Measurements from ENCODE around the gene GLP1R.

The GLP1R gene

DNA sequence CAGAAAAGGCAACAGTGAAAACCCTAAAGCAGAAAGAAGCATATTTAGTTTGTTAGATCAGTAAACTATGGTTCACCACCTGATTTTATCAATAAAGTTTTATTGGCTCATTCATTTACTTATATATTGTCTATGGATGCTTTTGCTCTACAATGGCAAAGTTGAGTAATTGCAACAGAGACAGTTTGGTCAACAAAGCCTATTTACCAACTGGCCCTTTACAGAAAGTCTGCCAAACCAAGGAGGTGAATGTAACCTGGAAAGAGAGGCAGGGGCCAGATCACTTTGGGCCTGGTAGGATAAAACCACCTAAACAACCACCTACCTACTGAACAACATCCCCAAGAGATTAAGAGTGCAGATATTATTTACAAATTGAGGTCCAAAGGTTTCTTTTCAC is 47.0 kb downstream of the GLP1R start:
- H3K27ac ChIP-seq (ENCODE audit: extremely low read depth, low read depth, low read length) = no peak overlapping the region
- no peak overlapping the region for H3K4me3 ChIP-seq (ENCODE audit: low read depth, low read length)
- H3K36me3 ChIP-seq (ENCODE audit: control insufficient read depth in 2 of 2, insufficient read depth in 1 of 2, low read length in 2 of 2) = no peaks in the 10 kb centered on the region
- no peaks in the 10 kb centered on the region for H3K9me3 ChIP-seq (ENCODE audit: control insufficient read depth, insufficient read depth, low read depth, low read length)
- TF ChIP-seq IKZF3 (tag by site-specific recombination; IDR thresholded peaks at IDR 0.05) (no peak), SETDB1 (IDR thresholded peaks at IDR 0.05; ENCODE audit: insufficient read length, low read length) (no peak)
- POLR2A ChIA-PET = no interaction called here
- peaks cover 5% of the 10 kb centered on the region; the same call in 1 of the 2 replicates for H3K4me1 ChIP-seq (ENCODE audit: control insufficient read depth, insufficient read depth, low read length)
- CTCF ChIA-PET = no interaction called here

DNA sequence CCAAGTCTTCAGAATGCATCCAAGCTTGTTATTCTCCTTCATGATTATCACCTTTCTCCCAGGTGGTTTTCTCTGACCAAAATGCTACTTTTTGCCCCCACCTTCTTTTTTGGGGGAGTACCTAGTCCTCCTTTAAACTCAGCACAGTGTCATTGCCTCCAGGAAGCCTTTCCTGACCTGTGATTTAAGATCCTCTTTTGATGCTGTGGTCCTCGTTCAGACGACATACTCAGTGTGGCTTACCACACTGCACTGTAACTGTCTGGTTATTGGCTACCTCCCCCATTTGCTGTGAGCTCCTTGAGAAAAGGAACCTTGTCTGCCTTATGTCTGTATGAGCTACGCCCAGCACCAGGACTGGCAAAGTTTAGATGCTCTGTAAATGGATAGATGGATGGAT is 51.8 kb downstream of the GLP1R start:
- peaks cover 4 to 14% of the 10 kb centered on the region in 2 experiments; a peak in 1 of 3 replicates for H3K36me3 ChIP-seq (ENCODE audit: control insufficient read depth in 2 of 2, insufficient read depth in 1 of 2, low read length in 2 of 2)
- ChIA-PET POLR2A (interaction anchor here (1.8 kb wide), 1 partner anchor 14 kb away, joined by 4 read pairs; no protein-coding TSS in a partner anchor), CTCF (interaction anchor here (0.8 to 2.8 kb wide), 5 partner anchors 9 to 228 kb away, joined by 3 to 15 read pairs (median 6); no protein-coding TSS in a partner anchor)
- no peak overlapping the region for H3K27ac ChIP-seq (ENCODE audit: extremely low read depth, low read depth, low read length)
- H3K4me3 ChIP-seq (ENCODE audit: low read depth, low read length) = no peak overlapping the region
- H3K9me3 ChIP-seq (ENCODE audit: control insufficient read depth, insufficient read depth, low read depth, low read length) = no peaks in the 10 kb centered on the region
- TF ChIP-seq INSM2 (tag by site-specific recombination; IDR thresholded peaks at IDR 0.05) = no peak
- TF ChIP-seq PBX3 (CRISPR knock-in tag; IDR thresholded peaks at IDR 0.05) = no peak
- no peak for TF ChIP-seq ZNF280C (tag by site-specific recombination; IDR thresholded peaks at IDR 0.05)
- TF ChIP-seq ZNF140 (tag by site-specific recombination; IDR thresholded peaks at IDR 0.05) = no peak
- no peak for TF ChIP-seq ZNF311 (tag by site-specific recombination; IDR thresholded peaks at IDR 0.05; ENCODE audit: borderline replicate concordance)
- TF ChIP-seq ZNF155 (tag by site-specific recombination; IDR thresholded peaks at IDR 0.05) = no peak
- no peak for TF ChIP-seq KLF1 (tag by site-specific recombination; IDR thresholded peaks at IDR 0.05)
- TF ChIP-seq, protein P1, sequence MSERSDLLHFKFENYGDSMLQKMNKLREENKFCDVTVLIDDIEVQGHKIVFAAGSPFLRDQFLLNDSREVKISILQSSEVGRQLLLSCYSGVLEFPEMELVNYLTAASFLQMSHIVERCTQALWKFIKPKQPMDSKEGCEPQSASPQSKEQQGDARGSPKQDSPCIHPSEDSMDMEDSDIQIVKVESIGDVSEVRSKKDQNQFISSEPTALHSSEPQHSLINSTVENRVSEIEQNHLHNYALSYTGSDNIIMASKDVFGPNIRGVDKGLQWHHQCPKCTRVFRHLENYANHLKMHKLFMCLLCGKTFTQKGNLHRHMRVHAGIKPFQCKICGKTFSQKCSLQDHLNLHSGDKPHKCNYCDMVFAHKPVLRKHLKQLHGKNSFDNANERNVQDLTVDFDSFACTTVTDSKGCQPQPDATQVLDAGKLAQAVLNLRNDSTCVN (tag by site-specific recombination; optimal IDR thresholded peaks at IDR 0.05) = no peak
- no peak for TF ChIP-seq ZNF404 (tag by site-specific recombination; IDR thresholded peaks at IDR 0.05)
- no peak for TF ChIP-seq ZNF501 (tag by site-specific recombination; IDR thresholded peaks at IDR 0.05)
- TF ChIP-seq HOXD13 (CRISPR knock-in tag; IDR thresholded peaks at IDR 0.05; ENCODE audit: borderline replicate concordance) = no peak
- TF ChIP-seq ZNF10 (tag by site-specific recombination; IDR thresholded peaks at IDR 0.05) = no peak
- no peak for TF ChIP-seq ZNF558 (tag by site-specific recombination; IDR thresholded peaks at IDR 0.05)
- no peaks in the 10 kb centered on the region for H3K4me1 ChIP-seq (ENCODE audit: control insufficient read depth, insufficient read depth, low read length)

All from HEK293 (cell line).